Stimulated activated CD4-positive, alpha-beta T cell treated with anti-CD3 and anti-CD28 coated beads, Interleukin-2, amount 100 ng/mL, for 24 hours (primary cell): ENCODE measurements around the gene WBP4.

Source experiments
- DNase-seq, 2 donors: peaks; one replicate each; pipeline ENCODE4 v3.0.0-alpha.2; 2020

Gene WBP4

DNA sequence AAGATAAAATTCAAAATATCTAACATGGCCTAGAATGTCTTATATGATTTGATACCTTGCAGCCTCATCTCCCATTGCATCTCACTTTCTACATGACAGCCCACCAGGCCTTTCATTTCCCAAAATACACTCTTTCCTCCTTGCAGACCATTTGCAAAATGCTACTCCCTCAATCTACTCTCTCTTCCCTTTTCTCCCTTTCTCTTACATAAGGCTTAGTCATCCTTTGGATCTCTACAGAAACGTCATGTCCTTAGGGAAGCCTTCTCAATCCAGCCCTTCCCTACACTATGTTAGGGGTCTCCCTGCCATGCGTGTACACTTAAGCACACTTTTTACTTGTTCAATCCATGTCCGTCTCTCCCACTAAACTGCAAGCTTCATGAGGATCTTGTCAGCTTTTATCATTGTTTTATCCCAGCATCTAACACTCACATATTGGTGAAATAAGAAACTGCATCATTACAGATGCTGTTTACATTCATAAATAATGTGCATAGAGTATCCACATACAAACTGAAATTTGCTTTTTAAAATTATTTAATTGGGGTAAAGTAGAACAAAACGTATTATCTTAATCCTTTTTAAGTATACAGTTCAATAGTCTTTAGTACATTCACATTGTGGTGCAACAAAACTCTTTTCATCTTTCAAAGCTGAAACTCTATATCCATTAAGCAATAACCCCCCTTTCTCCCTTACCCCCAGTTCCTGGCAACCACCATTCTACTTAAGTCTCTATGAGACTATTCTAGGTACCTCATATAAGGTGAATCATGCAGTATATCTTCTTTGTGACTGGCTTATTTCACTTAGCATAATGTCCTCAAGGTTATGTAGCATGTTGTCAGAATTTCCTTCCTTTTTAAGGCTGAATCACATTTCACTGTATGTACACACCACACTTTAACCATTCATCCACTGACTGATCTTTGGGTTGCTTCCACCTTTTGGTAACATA is 11.5 kb upstream of the WBP4 start:
- no peak for DNase-seq

DNA sequence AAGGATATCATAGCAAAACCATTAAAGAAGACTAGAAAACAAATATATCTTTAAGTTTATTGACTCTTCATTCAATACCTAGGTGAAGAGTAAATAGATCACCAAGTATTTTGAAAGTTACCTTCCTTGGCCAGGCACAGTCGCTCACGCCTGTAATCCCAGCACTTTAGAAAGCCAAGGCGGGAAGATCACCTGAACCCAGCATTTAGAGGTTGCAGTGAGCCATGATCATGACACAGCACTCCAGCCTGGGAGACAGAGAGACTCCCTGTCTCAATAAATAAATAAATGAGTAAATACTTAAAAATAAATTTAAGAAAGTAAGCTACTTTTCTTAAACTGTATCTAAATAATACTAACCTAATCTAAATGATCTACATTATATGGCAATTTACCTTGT is 8.9 kb upstream of the WBP4 start:
- no peak for DNase-seq

DNA sequence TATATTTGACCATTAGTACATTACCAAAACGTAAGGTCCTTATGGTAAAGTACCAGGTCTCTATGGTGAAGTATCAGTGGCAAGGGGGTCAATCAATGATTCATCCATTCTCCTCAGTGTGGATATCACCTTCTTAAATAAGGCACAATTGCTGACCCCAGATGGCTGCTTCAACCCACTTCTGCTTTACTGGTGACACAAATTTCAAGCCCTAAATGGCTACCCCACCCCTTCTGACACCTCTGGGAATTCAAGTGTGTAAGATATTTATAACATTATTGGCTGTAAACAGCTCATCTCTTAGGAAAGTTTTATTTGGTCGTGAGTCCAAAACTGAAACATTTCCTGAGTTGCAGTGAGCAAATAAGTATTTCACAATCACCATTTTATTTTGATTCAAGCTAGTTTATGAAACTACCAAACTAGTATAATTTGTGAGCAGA is 7.9 kb upstream of the WBP4 start:
- no peak for DNase-seq

DNA sequence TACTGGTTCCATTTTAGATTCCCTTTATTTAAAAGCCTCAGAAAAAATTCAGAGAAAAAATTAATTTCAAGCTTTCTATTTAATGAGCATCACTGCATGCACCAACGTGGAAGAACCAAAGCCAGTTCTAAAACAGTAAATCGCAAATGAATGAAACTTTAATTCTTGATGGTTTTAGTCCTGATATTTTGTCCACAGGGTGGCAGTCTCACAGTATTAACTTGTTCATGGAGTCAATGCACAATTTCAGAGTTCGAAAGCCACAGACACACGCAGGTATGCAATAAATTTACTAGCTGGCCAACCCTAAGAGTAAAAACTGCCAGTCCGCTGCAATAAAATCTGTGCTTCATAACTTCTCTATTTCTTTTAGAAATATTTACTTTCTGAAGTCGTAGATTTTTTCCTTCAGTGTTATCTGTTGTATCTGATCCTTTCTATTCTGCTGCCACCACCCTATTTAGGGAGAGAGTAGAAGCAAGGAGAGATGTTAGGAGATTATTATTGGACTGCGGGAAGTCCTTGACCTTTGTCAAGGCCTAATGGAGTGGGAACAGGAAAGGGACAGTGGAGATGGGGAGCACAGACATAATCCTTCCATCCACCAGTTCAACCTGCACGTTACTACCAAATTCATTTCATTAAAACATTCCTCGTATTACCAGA is 7.0 kb upstream of the WBP4 start:
- DNase-seq = peak; percentile 11 to 39

DNA sequence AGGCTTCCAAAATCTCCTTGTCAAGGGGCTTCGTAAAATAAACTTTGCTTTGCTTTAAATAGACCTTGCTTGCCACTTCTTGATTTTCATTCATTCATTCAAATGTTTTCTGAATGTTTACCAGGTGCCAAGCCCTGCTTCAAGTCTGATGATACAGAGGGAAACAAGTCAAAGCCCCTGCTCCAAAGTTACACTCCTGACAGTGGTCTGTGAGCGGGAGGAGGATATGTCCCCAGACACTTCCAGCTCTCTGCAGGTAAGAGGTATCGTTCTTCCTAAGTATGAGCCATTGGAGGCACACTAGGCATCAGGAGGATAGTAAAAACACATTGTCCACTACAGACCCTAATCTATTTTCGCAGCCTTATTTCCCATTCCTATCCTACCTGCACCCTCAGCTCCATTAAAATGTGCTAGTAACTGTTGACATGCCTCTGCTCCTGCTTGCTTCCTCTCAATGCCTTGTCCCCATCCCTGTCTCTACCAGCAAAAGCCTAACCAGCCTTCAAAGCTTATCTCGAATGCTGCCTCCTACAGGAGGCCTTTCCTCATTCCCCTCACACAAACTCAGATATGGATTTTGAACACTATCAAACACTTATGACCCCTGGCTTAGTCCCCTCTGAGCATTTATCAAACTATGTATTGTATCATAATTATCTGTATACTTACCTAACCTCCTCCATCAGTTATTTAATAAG is 6.2 kb upstream of the WBP4 start:
- DNase-seq = no peak

DNA sequence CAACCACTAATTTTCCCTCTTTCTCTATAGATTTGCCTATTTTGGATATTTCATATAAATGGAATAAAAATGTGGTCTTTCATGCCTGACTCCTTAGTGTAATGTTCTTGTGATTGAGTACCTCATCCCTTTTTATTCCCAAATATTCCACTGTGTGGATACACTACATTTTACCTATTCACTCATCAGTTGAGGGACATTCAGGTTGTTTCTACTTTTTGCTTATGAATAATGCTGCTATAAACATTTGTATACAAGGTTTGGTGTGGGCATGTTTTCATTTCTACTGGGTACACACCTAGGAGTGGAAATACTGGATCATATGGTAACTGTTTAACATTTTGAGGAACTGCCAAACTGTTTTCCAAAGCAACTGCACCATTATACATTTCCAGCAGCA is 5.1 kb upstream of the WBP4 start:
- no peak for DNase-seq

DNA sequence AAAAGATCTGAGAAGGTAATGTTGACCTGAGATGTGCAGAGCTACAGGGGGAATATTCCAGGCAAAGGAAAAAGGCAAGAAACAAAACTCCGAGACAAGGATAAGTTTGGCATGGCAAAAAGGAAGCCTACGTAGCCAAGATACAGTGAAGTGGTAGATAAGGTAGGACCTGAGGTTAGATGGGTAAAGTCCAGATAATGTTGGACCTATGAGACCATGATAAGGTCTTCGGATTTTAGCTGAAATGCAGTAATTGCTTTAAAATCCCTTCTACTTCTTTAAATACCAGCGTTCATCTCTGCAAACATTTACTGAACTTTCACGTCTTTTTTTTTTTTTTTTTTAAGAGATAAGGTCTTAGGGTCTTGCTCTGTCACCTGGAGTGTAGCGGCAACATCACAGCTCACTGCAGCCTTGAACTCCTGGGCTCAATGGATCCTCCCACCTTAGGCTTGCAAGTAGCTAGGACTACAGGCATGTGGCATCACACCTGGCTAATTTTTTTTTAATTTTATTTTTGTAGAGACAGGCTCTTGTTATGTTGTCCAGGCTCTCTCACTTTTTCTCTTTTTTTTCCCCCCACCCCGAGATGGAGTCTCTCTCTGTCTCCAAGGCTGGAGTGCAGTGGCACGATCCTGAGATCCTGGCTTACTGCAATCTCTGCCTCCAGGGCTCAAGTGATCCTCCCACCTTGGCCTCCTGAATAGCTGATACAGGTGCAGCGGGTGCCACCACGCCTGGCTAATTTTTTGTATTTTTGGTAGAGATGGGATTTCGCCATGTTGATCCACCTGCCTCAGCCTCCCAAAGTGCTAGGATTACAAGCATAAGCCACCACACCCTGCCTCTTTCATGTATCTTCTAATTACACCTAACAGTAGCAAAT is 4.2 kb upstream of the WBP4 start:
- DNase-seq = no peak

DNA sequence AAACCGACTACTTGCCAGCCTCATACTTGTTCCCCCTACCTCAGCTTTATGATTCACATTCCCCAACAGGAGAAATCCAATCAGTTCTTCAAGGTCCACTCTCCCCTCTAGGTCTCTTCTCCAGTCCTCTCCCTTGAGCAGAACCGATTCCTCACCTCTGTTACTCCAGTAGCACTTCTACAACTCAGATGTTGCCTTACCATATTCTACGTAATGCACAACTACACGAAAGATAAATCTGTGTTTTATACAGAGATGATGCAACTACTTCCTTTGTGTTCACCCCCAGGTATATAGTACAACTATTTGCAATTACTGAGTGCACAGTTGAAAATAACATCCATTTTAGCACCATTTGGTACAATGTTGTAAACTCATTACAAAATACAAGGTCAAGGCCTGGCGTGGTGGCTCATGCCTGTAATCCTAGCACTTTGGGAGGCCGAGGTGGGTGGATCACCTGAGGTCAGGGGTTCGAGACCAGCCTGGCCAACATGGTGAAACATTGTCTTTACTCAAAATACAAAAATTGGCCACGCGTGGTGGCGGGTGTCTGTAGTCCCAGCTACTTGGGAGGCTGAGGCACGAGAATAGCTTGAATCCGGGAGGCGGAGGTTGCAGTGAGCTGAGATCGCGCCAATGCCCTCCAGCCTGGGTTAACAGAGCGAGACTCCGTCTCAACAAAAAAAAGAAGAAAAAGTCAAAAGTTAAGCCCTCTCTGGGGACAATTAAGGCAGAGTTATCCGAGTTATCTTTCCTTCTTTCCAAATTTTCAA is 2.8 kb upstream of the WBP4 start:
- no peak for DNase-seq

DNA sequence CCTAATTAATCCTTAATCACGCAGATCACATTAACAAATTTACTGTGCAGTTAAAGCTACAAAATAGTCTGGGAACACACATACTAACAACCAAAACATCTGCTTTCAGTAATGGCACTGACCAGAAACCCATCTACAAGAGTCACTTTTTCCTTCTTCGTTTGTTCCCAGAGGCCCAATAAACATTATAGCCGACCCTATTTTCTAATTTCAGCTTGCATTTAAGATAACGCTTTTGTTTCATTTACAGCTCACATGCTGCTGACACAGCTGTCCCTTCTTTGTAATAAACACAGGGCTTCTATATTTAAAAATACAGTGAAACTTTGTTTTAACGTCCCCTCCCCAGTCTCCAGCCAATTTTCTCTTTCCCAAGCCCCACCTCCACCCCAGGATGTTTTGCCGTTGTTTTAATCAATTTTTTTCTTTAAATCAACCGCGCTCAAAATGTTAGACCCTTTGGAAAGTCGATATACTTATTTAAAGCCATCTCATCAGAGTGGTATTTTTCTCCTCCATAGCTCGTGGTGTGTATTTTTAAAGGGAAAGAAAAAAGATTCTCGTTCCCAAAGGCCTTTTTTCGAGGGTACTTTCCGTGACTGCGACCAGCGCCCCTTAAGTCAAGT is 1.7 kb upstream of the WBP4 start:
- no peak for DNase-seq

DNA sequence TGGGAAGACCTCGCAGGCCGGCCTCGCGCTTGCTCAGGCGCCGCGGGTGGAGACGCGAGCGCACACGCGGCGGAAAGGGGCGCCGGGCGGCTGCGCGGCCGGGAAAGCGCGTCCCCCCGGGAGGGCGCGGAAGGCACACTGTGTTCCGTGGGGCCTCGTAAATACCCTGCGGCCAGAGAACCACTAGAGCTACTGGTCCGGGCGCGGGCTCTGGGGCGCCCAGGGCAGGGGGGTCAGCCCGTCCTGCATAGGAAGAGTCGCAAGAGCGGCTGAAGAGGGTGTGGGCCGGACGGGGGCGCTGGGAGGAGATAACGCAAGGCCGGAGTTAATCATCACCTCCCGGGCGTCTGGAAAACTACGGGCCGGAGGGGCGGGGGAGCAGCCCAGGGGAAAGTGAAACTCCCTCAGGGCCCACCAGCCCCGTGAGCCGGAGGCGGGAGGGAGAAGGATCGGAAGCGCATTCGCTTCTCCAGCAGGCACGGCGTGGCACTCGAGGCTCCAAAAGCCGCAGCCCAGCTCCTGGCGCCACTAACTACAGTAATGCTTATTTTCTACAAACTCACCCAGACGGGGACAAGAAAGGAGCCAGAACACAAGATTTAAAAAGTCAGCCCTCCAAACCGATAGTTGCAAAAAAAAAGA is 1.1 kb upstream of the WBP4 start:
- DNase-seq = peak; percentile 82 to 84

DNA sequence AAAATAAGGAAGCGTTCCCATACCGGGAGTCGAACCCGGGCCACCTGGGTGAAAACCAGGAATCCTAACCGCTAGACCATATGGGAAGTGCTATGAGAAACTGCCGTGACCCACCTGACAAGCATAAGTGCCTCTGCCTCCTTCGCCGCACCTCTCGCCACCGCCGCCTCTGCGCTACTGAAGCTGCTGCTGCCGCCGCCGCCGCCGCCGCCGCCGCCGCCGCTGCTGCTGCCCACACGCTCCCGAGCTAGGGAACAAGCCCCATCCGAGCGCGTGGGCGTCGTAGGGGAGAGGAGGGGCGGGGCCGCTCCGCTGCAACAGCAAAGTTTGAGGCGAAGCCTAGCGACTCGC is 610 bp upstream of the WBP4 start:
- peak; percentile 88 to 89 for DNase-seq

DNA sequence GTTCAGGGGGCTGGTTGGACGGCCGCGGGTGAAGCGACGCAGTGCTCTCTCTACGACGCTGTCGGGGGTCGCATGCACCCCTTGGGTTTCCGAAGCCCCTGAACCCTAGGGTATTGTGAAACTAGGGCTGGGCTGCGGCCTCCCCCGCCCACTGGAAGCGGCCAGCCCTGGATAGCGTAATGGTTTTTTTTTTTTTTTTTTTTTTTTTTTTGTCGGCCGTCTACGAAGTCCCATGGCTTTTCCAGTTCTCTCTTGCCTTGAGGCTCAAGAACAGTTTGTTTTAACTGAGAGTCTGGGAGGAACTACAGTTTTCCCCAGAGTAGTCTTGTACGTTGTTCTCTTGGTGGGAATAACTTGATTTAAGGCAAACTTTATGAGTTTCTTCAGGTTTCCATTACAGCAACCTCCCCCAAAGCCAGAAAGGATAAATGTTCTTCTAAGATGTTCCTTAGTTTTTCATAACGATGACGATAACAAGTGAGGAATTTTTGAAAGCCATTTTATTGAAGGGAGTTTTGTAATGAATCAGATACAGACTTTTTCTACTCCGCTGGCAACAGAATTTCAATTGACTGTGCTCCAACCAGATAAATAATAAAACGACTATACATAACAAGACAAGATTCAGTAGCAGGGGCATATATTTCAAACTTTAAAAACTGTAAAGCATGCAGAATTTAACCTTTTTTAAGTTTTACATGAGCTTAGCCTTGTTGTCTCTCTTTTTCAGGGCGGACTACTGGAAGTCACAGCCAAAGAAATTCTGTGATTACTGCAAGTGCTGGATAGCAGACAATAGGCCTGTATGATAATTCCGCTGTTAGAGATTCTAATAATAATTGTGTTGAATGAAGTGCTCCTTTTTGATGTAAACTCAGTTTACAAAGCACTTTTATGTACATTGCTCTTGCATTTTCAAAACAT is 867 bp downstream of the WBP4 start:
- DNase-seq = no peak

DNA sequence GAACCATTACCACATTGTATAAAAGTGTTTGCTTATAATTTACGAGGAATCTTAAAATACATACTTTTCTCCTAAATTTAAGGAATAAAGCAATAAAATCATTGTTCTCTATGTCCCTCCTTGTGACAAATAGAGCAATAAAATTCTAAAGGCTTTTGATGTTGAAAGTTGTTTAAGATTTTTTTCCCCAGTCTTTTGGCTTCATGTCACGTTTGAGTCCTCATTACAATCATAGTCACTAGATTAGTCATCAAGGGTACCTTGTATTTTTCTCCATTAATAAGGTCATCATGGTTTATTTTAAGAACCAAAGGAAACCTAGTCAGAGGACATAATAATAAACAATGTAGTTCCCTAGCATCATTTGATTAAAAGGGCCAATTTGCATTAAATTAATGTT is 3.2 kb downstream of the WBP4 start:
- no peak for DNase-seq

DNA sequence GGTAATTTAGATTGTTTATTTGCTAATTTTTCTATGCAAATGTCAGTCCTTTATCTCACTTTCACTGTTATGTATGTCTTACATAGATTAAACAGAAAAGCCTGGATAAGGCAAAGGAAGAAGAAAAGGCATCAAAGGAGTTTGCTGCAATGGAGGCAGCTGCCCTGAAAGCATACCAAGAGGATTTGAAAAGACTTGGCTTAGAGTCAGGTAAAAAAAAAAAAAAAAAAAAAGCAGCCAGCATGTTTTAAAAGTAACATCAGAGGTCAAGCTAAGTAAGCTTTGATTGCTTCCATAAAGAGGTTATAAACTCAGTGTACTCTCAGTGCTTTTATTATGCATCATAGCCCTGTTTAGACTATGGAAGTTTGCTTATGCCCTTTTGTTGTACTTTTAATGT is 3.8 kb downstream of the WBP4 start:
- DNase-seq = no peak

DNA sequence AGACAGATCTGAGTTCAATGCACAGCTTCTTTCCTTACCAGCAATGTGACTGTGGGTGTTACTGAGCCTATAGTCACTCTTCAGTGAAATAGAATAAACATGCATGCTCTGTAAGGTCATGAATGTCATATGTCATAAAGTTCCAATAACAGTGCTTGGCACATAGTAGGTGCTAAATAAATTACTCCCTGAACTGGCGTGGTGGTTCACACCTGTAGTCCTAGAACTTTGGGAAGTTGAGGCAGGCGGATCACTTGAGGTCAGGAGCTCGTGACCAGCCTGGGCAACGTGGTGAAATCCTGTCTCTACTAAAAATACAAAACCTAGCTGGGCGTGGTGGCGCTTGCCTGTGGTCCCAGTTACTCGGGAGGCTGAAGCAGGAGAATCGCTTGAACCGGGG is 13.2 kb downstream of the WBP4 start:
- DNase-seq = no peak

DNA sequence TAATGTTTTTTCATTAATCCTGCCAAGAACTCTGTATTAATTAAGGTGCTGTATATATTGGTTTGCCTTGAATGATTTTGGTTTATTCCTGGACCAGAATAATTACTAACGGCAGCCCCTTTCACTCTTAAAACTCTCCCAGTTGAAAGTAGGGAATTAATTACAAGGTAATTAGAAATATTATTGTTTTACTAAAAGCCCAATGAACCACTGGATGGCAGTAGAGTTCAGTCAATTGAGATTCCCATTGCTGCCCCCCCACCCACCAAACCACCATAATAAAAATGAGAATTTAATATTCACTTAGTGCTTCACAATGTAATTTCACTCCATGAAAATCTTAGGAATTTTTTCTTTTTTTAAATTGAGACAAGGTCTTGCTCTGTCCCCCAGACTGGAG is 13.7 kb downstream of the WBP4 start:
- DNase-seq = peak; percentile 20 to 46

DNA sequence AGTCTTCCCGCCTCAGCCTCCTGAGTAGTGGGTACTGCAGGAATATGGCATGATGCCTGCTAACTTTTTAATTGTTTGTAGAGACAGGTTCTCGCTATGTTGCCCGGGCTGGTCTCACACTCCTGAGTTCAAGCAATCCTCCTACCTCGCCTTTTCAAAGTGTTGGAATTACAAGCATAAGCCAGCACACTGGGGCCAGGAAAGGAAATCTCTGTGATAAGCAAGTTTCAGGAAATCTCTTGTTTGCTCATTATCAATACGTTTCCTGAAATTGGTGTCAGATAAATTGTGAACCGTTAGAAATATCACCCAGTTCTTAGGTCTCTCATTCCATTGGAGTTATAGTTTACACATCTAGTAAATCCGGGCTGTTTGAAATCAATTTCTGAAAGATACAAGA is 14.2 kb downstream of the WBP4 start:
- no peak for DNase-seq

DNA sequence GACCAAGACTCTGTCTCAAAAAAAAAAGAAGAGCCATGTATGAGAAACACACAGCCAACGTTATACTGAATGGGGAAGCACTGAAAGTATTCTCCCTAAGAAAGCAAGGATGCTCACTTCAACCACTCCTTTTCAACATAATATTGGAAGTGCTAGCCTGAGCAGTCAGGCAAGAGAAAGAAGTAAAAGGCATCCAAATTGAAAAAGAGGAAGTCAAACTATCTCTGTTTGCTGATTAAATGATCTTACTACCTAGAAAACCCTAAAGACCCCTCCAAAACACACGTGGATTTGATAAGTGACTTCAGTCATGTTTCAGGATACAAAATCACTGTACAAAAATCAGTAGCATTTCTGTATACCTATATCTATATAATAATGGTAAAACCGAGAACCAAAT is 16.2 kb downstream of the WBP4 start:
- no peak for DNase-seq

DNA sequence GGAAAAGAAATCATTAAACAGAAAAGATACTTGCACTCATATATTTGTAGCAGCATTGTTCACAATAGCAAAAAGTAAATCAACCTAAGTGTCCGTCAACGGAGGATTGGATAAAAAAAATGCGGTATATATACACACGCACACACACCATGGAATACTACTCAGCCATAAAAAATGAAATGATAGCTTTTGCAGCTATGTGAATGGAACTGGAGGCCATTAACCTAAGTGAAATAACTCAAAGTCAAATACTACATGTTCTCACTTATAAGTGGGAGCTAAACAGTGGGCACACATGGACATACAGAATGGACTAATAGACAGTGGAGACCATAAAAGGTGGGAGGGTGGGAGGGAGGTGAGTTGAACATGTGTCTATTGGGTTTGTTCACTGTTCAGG is 18.4 kb downstream of the WBP4 start:
- no peak for DNase-seq
